GM21786 (cell line): ENCODE measurements around the gene PDZD8.
"Not testable (repeated sequence)": the region's sequence is repeated elsewhere in the genome, so short reads cannot be mapped to it uniquely, and the experiment has no call there.

Experiments
- ATAC-seq: cut with Tn5 transposase; IDR thresholded peaks from one replicate; pipeline ENCODE4 v1.9.1; 2021; ENCODE audit not compliant: unreplicated experiment

PDZD8 gene

GRCh38 chr10:117300671-117301070, 74.6 kb downstream of the PDZD8 start:
- ATAC-seq, result no peak

GRCh38 chr10:117299435-117299834, 75.8 kb downstream of the PDZD8 start:
- no peak for ATAC-seq

DNA sequence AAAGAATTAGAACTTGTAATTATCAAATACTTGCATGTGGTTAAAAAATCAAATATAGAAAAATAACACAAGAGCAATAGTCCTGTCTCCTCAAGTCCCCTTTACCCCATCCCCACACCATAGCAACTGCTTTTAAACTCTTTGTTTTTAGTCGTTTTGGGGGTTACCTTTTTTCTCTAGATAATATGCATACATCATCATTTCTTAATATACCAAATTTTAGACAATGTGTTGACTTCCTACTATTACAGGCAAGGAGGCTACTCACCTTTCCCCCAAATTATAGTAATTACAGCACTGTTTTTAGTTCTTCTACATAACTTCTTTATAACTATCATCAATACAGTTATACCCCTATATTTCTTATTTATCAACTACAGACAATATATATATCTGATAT, 77.0 kb downstream of the PDZD8 start:
- ATAC-seq, result no peak

GRCh38 chr10:117294735-117295134, 80.5 kb downstream of the PDZD8 start:
- no peak for ATAC-seq

DNA sequence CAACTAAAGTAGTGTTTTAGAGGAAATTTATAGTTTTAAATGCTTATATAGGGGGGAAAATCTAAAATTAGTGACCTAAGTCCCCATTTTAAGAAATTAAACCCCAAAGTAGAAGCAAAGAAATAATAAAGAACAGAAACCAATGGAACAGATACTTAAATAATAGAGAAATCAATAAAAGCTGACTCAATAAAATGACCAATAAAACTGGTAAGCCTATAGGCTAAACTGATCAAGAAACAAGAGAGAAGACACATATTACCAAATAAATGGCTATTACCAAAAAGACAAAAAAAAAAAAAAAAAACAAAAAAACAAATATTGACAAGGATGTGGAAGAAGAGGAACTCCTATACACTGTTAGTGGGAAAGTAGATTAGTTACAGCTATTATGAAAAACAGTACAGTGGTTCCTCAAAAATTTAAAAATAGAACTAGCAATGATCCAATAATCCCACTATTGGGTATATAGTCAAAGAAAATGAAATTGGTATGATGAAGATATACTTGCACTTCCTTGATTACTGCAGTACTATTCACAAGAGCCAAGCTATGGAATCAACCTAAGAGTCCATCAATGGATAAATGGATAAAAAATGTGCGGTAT, 81.1 kb downstream of the PDZD8 start:
- no peak for ATAC-seq

DNA sequence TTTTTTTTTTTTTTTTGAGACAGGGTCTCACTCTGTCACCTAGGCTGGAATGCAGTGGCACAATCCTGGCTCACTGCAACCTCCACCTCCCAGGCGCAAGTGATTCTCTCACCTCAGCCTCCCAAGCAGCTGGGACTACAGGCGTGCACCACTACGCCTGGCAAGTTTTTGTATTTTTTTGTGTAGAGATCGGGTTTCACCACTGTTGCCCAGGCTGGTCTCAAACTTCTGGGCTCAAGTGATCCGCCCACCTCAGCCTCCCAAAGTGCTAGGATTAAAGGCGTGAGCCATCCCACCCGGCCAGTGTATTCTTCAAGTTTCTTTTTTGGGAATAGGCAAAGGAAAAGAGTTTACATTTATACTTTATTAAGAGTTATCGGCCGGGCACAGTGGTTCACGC, 84.4 kb downstream of the PDZD8 start:
- not testable (repeated sequence) for ATAC-seq

DNA sequence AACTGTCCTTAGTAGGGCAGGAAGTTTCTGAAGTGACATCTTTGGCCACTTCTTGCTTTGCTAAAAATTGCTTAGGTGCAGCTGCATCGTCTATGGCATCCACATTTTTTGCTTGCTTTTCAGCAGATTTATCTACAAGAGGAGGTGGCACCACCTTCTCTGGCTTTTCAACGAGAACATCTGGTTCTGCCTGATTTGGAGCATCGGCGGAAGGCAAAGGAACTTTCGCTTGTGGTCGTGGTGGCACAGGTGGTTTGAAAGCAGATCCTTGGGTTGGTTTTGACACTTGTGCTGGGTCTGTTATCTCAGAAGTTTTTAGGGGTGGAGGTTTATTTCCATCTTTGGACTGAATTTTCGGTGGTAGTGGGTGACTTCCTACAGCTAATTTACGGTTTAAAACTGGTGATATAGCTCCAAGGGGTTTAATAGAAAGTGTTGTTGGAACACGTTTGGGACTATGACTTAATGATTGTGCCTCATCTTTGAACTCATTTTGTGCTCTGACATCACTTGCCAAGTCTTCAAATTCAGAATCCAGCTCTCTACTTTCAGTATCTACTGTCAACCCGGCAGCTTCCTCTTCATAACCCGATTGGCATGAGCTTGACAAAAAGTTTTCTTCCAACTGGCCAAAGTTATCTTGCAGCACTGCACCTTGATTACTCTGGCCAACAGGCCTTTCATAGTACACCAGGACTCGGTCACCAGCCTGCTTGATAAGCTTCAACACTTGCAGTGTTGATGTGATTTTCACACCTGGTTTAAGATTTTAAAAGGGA, 90.3 kb downstream of the PDZD8 start:
- no peak for ATAC-seq

GRCh38 chr10:117277675-117278074, 97.6 kb downstream of the PDZD8 start:
- no peak for ATAC-seq

GRCh38 chr10:117275121-117275520, 100.1 kb downstream of the PDZD8 start:
- ATAC-seq, result no peak

DNA sequence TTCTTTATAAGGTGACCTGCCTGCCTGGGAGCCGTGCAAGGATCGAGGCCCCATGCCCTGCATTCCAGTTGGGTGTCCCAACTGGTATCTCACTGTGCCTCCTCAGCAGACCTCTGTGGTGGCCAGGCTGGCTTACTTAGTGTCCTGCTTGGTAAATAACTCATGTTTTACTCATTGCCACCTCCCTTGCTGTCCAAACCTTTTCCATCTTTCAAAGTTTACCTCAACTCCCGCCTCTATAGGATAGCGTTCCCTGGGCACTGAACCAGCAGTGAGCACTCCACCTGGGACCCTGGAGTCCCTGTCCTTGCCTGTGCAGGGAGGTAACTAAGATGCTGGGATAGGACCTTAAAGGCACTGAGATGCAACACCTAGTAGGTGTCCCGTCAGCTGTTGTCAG, 100.7 kb downstream of the PDZD8 start:
- ATAC-seq, result no peak

DNA sequence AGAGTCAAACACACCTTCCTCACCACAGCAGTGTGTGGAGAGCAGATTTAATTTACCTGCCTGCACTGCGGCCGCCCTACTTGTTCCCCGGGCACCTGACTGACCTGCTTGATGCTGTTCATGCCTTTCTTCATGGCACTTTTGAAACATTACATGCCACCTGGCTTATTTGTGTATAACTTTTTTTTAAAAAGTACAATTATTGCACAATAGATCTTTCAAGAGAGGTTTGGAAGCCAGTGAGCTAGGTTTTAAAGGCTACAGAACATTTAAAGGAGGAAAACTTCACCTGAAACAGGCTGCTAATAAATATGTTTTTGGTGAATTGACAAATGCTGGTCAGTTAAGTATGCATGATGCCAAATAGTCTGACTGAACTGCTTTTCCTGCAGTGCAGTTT, 101.3 kb downstream of the PDZD8 start:
- ATAC-seq, result no peak

DNA sequence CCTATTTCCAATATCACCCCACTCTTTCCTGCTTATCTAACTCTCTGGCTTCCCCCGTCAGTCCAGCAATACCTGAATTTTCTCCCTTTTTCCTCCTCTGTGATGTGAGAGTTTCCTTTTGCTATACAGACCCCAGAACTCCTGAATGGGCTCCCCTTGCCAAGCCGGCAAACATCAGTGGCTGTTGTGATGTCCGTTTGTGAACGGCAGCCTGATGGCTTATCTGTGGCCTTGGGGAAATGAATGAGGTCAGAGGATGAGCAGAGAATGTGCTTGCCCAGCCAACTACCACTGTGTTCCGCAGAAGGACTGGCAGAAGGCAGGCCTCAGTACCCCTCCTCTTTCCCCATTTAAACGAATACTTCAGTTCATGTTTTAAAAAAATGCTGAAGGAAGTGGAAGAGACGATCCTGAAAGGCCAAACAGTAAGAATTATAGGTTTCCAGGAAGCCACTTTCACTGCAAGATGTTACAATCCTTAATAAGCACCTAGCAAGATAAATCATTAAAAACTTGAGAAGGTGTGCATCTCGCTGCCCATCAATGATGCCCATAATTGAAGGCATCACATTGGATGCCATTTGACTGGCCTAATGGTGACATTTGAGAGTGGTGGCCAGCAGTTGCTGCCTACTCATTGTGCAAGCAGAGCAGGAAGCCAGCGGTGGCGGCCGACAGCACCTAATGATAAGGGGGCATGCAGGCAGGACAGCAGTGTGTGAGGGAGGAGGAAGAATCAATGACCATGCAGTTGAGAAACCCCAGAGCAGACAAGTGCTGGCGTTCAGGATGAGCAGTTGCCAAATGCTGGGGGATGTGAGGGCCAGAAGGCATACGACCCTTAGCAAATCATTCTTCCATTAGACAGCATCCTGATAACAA, 102.8 kb downstream of the PDZD8 start:
- ATAC-seq, result no peak

DNA sequence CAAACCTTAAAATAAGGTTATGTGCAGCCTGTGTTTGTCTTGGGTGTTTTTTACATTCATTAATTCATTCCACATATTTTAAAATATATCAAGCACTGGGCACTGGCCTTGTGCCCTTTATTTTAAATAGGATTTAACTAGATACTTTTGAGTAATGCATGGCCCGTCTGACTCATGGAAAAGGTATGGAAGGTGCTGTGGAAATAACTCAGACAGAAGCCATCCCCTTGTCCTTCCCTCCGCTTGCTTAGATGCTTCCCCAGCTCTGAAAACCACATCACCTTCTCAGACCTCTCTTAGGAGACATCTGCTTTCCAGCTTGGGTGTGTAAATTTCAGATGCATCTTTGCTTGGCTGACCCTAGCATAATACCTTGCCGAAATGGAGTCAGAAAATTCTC, 103.8 kb downstream of the PDZD8 start:
- ATAC-seq, result no peak

GRCh38 chr10:117268907-117269306, 106.3 kb downstream of the PDZD8 start:
- ATAC-seq, result no peak

DNA sequence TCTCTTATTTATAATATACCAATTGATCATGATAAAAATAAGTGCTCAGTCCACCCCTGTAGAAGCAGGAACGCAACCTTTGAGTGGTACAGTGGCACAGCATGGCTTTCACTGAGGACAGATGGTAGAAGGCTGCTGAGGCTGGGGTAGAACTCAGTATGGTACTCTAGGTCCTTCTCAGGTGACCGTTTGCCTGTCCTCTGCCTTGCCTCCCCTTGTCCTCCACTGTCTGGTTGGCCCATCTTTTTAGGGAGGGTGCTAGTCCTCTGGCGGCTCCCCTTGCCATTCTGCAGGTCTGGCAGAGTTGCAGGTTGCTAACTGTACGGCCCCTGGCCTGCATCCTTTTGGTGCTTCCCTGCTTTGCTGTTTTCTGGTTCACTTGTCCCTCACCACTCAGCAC, 107.0 kb downstream of the PDZD8 start:
- no peak for ATAC-seq

- no peak for ATAC-seq
These were observed 108.4 kb downstream of the PDZD8 start for GRCh38 chr10:117266812-117267211.

DNA sequence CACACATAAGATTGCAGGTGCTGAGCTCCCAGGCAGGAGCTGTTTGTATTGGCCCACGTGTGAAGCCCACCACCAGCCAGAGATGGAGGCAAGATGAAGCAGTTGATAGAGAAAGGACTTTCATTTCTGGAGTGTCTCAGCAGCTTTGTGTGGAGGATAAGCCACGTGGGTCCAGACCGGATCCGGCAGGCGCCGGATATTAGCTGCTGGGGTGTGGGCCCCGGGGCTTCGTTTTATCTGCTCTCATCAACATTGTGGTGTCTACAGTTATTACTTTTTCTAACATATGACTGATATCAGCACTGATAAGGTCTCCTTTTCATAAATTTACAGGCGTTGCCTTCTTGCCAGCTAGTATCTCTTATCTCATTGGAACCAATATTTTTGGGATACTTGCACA, 108.8 kb downstream of the PDZD8 start:
- ATAC-seq, result no peak

DNA sequence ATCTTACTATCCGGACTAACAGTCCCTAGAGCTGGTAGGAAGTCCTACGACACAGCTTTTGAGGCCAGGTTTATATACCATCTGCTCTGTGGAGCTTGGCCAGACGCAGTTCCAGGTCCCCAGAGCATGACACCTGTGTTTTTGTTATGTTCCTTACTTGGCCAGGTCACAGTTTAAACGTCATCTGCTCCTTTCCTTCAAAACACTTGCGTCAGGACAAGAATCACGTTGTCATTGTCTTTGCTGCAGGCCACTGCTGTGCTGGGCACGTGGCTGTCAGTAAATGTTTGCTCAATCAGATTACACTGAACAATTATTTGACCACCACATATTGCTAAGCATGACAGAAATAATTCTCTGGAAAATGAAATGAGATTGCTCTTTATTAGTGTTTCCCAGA, 110.5 kb downstream of the PDZD8 start:
- no peak for ATAC-seq

GRCh38 chr10:117262903-117263293, 112.3 kb downstream of the PDZD8 start:
- no peak for ATAC-seq

DNA sequence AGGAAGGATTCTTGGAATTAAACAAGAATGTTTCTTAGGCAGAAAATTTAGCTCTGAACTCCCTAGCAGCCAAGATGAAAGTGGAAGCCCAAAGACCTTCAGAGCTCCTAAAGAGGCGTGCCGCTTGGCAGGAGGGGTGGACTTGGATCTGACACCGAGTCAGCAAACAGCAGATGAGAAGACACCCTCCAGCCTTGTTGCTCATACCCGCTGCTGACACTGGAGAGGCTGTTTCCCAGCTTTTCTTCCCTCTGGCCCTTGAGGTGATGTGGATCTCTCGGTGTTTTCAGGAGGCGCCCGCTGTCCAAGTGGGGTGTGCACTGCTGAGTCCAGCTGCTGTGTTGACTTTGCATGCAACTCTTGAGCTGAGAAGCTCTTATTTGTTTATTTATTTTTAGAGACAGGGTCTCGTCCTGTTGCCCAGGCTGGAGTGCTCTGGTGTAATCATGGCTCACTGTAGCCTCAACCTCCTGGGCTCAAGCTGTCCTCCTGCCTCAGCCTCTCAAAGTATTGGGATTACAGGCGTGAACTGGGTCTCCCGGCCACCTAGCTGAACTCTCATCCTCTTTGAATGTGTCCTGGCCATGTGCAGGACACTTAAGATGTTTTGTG, 112.8 kb downstream of the PDZD8 start:
- no peak for ATAC-seq

DNA sequence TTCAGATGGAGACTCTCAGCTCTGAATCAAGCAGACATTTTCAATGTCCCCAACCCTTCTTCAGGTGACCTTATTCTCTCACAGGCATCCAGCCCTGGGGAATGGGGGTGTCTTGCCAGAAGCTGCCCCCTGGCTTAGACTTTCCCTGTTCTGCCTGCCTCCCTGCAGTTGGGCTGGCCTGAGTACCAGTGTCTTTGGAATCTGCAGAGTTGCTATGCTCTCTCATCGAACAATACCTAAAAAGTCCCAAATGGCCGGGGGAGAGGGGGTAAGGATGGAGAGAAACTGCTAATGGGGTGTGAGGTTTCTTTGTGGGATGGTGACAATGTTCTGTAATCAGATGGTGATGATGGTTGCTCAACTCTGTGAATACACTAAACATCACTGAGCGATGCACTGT, 113.7 kb downstream of the PDZD8 start:
- no peak for ATAC-seq
